Ammon's horn (tissue), 1 donor: ENCODE results near the gene CTBP2.

ENCODE experiments used
- DNase-seq: peaks from one replicate; pipeline ENCODE4 v3.0.0-alpha.2; 2016; ENCODE audit warnings: low spot score

The CTBP2 gene

GRCh38 chr10:125106586-125106985 lies 53.8 kb downstream of the CTBP2 start:
- no peak for DNase-seq

- DNase-seq: no peak
These were observed 54.6 kb downstream of the CTBP2 start for GRCh38 chr10:125105706-125106255.

GRCh38 chr10:125105155-125105554 lies 55.2 kb downstream of the CTBP2 start:
- no peak for DNase-seq

- no peak for DNase-seq
These were observed 55.8 kb downstream of the CTBP2 start for GRCh38 chr10:125104559-125104958.

- no peak for DNase-seq
These were observed 56.4 kb downstream of the CTBP2 start for GRCh38 chr10:125103924-125104323.

DNA sequence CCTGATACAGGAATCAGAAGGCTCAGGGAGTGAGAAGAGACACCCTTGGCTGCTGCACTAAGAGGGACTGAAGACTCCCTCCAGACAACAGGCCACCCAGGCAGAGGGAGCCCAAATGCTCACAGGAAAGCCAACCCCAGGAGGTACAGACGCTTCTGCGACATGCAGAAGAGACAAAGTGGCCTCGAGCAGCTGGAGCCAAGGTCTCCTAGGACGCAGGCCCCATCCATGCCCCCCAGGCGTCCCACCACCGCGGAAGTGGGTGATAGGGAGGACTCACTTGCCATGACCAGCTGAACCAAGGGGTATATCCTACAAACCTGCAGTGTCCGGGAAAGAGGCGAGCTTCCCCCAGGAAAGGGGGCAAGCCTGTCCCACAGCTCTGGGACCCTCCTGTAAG lies 56.9 kb downstream of the CTBP2 start:
- DNase-seq: no peak

- DNase-seq: no peak
These were observed 57.5 kb downstream of the CTBP2 start for GRCh38 chr10:125102821-125103220.

- no peak for DNase-seq
These were observed 58.1 kb downstream of the CTBP2 start for GRCh38 chr10:125102246-125102645.

DNA sequence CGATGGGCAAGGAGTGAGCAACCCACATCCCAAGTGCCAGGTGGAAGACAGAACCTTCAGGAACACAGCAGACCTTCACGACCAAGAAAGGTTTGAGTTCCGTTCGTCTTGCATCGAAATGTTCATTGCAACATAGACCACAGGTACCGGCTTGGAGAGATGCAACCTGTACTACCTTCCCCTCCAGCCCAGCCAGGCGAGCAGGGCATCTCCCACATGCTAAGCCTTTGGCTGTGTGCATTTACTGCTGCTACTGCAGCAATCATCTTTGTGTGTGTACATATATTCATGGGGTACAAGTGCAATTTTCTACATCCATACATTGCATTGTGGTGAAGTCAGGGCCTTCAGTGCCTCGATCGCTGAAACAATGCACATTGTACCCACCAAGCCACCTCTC lies 58.8 kb downstream of the CTBP2 start:
- DNase-seq: no peak

DNA sequence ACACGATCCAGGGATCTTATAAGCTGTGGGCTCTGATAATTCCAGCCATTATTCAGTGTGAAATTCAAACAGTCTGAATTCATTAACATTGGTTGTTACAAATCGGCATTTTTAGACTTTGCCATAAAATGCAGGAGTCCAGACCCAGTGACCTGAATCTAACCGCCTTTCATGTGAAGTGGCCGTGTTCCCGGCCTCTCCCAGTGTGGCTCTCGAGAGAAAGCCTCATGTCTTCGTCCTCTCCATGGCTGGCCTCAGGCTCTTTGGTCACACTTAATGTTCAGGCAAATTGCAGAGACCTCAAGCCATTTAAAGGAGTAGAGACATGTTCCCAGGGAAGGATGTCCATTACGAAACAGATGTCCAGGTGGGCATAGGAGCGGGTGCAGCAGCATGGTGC lies 59.3 kb downstream of the CTBP2 start:
- DNase-seq: no peak

DNA sequence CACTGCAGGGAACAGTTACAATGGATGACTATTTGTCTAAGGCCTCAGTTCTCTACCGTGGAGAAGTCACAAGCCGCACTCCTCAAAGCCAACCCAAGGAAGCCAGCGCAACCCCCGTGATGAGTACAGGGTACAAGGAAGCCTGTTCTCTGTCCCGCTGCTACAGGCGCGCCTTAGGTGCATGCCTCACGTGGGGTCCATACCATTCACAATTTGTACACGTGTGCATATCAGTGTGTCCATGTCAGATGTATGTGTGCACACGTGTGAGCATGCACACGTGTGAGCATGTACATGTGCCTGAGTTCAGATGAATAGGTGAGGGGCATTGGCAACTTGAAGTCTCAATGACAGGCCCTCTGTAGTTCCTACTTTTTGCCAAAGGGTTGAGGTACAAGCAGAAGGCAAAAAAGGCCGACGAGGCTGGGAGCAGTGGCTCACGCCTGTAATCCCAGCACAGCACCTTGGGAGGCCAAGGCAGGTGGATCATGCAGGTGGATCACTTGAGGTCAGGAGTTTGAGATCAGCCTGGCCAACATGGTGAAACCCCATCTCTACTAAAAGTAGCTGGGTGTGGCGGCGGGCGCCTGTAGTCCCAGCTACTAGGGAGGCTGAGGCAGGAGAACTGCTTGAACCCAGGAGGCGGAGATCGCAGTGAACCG lies 62.8 kb downstream of the CTBP2 start:
- no peak for DNase-seq

GRCh38 chr10:125096975-125097374 lies 63.4 kb downstream of the CTBP2 start:
- DNase-seq: no peak

DNA sequence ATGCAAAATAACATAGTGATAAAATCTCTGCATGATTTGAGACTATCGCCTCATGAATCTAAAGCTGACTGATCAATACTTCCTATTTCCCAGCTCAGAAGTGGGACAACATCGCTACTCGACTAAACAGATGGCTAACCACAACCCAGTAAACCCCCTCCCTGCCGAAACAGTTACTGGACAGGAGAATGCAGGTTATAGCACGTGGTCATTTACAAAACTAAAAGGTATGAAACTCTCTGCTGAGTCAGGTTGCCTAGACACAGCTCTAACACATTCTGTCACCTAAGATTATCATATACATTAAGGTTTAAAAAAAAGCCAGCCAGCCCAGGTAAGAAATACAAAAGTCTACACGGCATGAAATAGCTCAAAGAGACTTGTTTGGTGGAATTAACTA lies 64.0 kb downstream of the CTBP2 start:
- DNase-seq: no peak

GRCh38 chr10:125095776-125096175 lies 64.6 kb downstream of the CTBP2 start:
- DNase-seq: no peak

GRCh38 chr10:125095228-125095627 lies 65.1 kb downstream of the CTBP2 start:
- no peak for DNase-seq

DNA sequence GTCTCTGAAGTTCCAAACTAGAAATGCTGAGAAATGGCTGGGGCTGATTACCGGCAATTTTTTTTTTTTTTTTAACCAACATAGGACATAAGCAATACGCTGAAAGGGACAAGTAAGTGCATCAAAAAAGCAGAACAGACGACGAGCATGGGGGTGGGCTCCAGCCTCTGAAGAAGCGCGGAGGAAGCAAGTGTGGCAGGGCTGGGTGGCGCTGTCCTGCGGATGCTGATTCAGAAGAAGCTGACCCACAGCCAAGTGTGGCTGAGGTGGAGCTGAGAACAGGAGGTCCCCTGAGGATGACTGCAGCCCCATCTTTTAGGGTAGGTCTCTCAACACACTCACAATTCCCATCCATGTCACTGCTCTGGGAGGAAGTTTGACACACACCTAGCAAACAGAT lies 65.6 kb downstream of the CTBP2 start:
- no peak for DNase-seq

GRCh38 chr10:125093974-125094705 lies 66.2 kb downstream of the CTBP2 start:
- no peak for DNase-seq

DNA sequence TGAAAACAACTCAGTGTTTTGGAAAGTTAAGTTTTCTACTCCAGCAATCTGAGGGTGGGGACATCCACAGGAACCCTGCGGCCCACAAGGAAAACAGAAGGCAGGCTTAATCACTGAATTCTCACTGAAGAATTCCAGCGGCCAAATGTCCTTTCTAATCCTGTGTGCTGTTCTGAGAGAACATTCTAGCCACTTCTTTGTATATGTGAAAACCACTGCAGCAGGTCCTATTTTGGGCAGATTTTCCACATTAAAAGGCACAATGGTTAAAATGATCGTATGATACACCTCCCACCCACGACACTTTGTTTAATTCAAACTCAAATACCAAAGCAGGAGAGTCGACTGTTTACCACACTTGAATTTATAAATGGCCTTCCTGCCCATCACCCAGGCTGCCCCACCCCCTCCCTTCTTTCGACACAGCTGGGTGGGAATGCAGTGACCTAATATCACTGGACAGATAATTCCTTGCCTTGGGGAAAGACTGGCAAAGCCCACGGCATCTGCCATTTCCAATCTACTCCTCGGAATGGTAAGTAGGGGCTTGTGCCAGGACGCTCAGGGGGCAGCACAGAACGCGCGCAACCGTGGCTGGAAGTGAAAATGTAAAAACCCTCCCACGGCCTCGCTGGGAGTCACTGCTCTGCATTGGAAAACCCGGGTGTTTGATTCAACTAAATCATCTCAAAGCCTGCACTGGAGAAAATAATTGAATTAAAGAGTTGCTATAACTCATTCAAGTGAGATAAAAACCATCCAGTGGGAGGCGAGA lies 67.0 kb downstream of the CTBP2 start:
- no peak for DNase-seq

- DNase-seq: no peak
These were observed 67.8 kb downstream of the CTBP2 start for GRCh38 chr10:125092564-125093031.

DNA sequence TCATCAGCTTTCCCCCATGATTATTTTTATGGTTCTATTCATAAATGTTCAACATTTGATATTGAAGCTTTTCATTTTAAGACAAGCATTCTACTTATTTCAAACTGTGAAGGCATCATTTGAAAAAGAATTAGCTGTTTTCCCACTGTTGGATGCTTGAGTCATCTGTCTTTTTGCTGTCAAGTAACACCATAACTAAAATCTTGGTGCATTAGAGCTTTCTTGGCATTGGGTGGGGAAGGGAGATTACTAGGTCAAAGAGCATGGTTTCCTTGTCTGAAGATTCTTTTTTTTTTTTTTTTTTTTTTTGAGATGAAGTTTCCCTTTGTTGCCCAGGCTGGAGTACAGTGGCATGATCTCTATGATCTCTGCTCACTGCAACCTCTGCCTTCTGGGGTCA lies 68.5 kb downstream of the CTBP2 start:
- no peak for DNase-seq

DNA sequence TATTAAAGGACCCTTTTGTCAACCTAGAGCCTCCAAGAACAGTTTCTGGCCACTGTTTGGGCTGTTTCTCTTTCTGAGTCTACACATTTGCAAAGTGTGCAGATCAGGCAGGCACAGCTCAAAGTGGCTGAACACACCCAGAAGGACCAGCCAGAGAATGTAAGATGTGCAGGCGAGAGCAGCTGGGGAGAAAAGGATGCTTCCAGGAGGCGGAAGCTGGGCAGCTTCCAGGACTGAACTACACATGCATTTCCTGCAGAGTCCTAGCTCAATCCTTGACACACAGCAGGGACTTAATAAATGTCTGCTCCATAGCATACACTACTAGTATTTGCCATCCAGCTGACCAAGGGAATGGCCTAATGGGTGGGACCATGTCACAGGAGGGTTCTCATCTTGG lies 70.9 kb downstream of the CTBP2 start:
- DNase-seq: no peak

DNA sequence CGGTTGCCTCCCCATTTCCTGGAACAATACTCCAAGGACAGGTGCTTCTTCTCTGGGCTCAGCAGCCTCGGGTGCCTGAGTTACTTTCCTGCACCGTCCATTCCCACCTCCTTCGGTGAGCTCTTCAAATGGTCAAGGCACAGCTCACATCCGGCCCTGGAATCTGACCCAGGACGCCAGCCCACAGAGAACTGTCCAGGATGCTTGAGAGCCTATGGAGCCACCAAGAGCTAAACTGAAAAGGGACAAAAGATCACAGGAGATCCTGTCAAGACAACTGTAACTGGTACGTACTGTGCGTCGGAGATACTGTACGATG lies 72.5 kb downstream of the CTBP2 start:
- DNase-seq: no peak
